Naive thymus-derived CD4-positive, alpha-beta T cell (primary cell): Measurements from ENCODE around the gene TMEM132C. TPM values are rescaled to one million over a fixed set of nuclear protein-coding genes. Genes with fewer than 3 reads are reported as not detected.

Experiments
- ATAC-seq: fragments of 150-1000 bp; cut with Tn5 transposase; 2 replicates; pipeline ENCODE4 v1.10.0; 2021; ENCODE audit warnings: mild to moderate bottlenecking, moderate library complexity
- CTCF ChIA-PET: fragments of 350-600 bp; sonication (Branson Sonifier 250); formaldehyde crosslinking; loops from one replicate; lab custom pipeline; 2021; ENCODE audit warnings: antibody characterized with exemption; lab: Charles Lee
- POLR2A ChIA-PET: fragments of 350-600 bp; sonication (Branson Sonifier 250); formaldehyde crosslinking; loops from one replicate; lab custom pipeline; 2021; ENCODE audit warnings: antibody characterized with exemption, inconsistent platforms; lab: Charles Lee
- DNase-seq, 9 donors: peaks; one replicate each; pipeline versions ENCODE4 v3.0.0 to v3.0.0-alpha.2; 2020 to 2022; ENCODE audit warnings: mixed read lengths in 1 of 9
- H3K27ac ChIP-seq: one replicate; pipeline ENCODE4 v1.7.0; 2013; ENCODE audit warnings: mild to moderate bottlenecking, low read depth, low read length, moderate library complexity
- H3K27me3 ChIP-seq, 2 donors: one replicate each; pipeline ENCODE4 v1.7.0; 2013; ENCODE audit warnings: low read length in 2 of 2, mild to moderate bottlenecking in 2 of 2, moderate library complexity in 2 of 2; ENCODE audit not compliant: control insufficient read depth in 2 of 2, insufficient read depth in 2 of 2
- H3K36me3 ChIP-seq, 3 experiments: 1 replicate in 2 of 3; 2 replicates in 1 of 3; pipeline ENCODE4 v1.7.0; 2013; ENCODE audit warnings: low read length in 3 of 3, mild to moderate bottlenecking in 3 of 3, moderate library complexity in 1 of 3; ENCODE audit not compliant: insufficient read depth in 3 of 3, control insufficient read depth in 2 of 3
- H3K4me1 ChIP-seq, 2 donors: one replicate each; pipeline ENCODE4 v1.7.0; 2013; ENCODE audit warnings: low read length in 2 of 2, mild to moderate bottlenecking in 2 of 2, moderate library complexity in 1 of 2; ENCODE audit not compliant: control insufficient read depth in 2 of 2, insufficient read depth in 2 of 2
- H3K4me3 ChIP-seq: 2 replicates; pipeline ENCODE4 v1.7.0; 2013; ENCODE audit warnings: mild to moderate bottlenecking, low read length
- H3K9me3 ChIP-seq, 3 experiments: 1 replicate in 2 of 3; 2 replicates in 1 of 3; pipeline ENCODE4 v1.7.0; 2013; ENCODE audit warnings: low read length in 3 of 3; ENCODE audit not compliant: control insufficient read depth in 2 of 3
- H3K27ac Mint-ChIP-seq, 9 donors: one replicate each; pipeline ENCODE4 v1.8.0; 2020 to 2022; ENCODE audit warnings: mixed read lengths in 9 of 9, mild to moderate bottlenecking in 8 of 9, moderate library complexity in 5 of 9, inconsistent platforms in 2 of 9
- H3K27me3 Mint-ChIP-seq, 5 donors: one replicate each; pipeline ENCODE4 v1.8.0; 2021 to 2022; ENCODE audit warnings: mixed read lengths in 5 of 5, mild to moderate bottlenecking in 1 of 5
- H3K36me3 Mint-ChIP-seq, 5 donors: one replicate each; pipeline ENCODE4 v1.8.0; 2020 to 2022; ENCODE audit warnings: mixed read lengths in 5 of 5, mild to moderate bottlenecking in 3 of 5, inconsistent platforms in 1 of 5
- H3K4me1 Mint-ChIP-seq, 7 donors: one replicate each; pipeline ENCODE4 v1.8.0; 2020 to 2022; ENCODE audit warnings: mixed read lengths in 7 of 7, mild to moderate bottlenecking in 3 of 7, inconsistent platforms in 1 of 7
- H3K4me3 Mint-ChIP-seq, 10 donors: one replicate each; pipeline ENCODE4 v1.8.0; 2020 to 2022; ENCODE audit warnings: mild to moderate bottlenecking in 10 of 10, mixed read lengths in 10 of 10, moderate library complexity in 6 of 10, inconsistent platforms in 2 of 10
- H3K9me3 Mint-ChIP-seq, 11 donors: one replicate each; pipeline ENCODE4 v1.8.0; 2020 to 2022; ENCODE audit warnings: mixed read lengths in 11 of 11, mild to moderate bottlenecking in 4 of 11, inconsistent platforms in 1 of 11, moderate library complexity in 1 of 11
- intact Hi-C, 2 donors: fragments of 100-400 bp; cut with micrococcal nuclease; formaldehyde crosslinking; loops; one replicate each; pipeline ENCODE4 v1.15.1; 2023
- polyA plus RNA-seq, 2 donors: library from polyadenylated mRNA; unstranded; fragments of 300-500 nt; fragmentation: Illumina TruSeq; gene quantifications; one replicate each; pipeline ENCODE4 v1.2.3, GENCODE V29; 2021
- total RNA-seq, 6 experiments: library from RNA in 5 of 6; stranded (reverse) in 5 of 6; gene quantifications; 1 replicate in 5 of 6; 2 replicates in 1 of 6; pipeline ENCODE4 v1.2.3 and lab custom pipeline; 2021 to 2026

The TMEM132C gene
- total and polyA plus RNA-seq, 7 experiments from 2014 or later, result not detected

GRCh38 chr12:128611736-128612135 lies 344.8 kb downstream of the TMEM132C start:
- no peaks in the 10 kb centered on the region for H3K4me1 ChIP-seq
- no peak overlapping the region for H3K4me3 ChIP-seq
- Mint-ChIP-seq H3K36me3 (no peaks in the 10 kb centered on the region), H3K4me3 (no peak overlapping the region), H3K9me3 (peaks cover 0 to 4% (median 0%) of the 10 kb centered on the region in 11 donors), H3K4me1 (no peaks in the 10 kb centered on the region), H3K27me3 (peaks cover 0 to 11% (median 3%) of the 10 kb centered on the region in 5 donors), H3K27ac (no peak overlapping the region)
- no peaks in the 10 kb centered on the region for H3K36me3 ChIP-seq
- no peaks in the 10 kb centered on the region for H3K27me3 ChIP-seq
- ATAC-seq (no peak), DNase-seq (no peak)
- no peak overlapping the region for H3K27ac ChIP-seq
- ChIA-PET CTCF (no interaction called here), POLR2A (no interaction called here)
- intact Hi-C loops, result no loop called here
- H3K9me3 ChIP-seq, result no peaks in the 10 kb centered on the region

GRCh38 chr12:128612150-128612850 lies 345.3 kb downstream of the TMEM132C start:
- Histone ChIP-seq H3K4me1 (no peaks in the 10 kb centered on the region), H3K4me3 (no peak overlapping the region), H3K36me3 (no peaks in the 10 kb centered on the region), H3K27ac (no peak overlapping the region), H3K9me3 (no peaks in the 10 kb centered on the region), H3K27me3 (no peaks in the 10 kb centered on the region)
- DNase-seq (no peak), ATAC-seq (no peak)
- Mint-ChIP-seq H3K4me3 (no peak overlapping the region), H3K27me3 (peaks cover 0 to 12% (median 3%) of the 10 kb centered on the region in 5 donors), H3K9me3 (peaks cover 0 to 4% (median 0%) of the 10 kb centered on the region in 11 donors), H3K4me1 (no peaks in the 10 kb centered on the region), H3K27ac (no peak overlapping the region), H3K36me3 (no peaks in the 10 kb centered on the region)
- ChIA-PET CTCF (no interaction called here), POLR2A (no interaction called here)
- intact Hi-C loops, result no loop called here

- POLR2A ChIA-PET, result no interaction called here
- Histone ChIP-seq H3K36me3 (no peaks in the 10 kb centered on the region), H3K4me1 (no peaks in the 10 kb centered on the region), H3K4me3 (no peak overlapping the region), H3K27ac (no peak overlapping the region), H3K9me3 (no peaks in the 10 kb centered on the region), H3K27me3 (no peaks in the 10 kb centered on the region)
- Mint-ChIP-seq H3K4me3 (no peak overlapping the region), H3K9me3 (peaks cover 0 to 6% (median 2%) of the 10 kb centered on the region in 11 donors), H3K4me1 (no peaks in the 10 kb centered on the region), H3K27ac (no peak overlapping the region), H3K36me3 (no peaks in the 10 kb centered on the region), H3K27me3 (peaks cover 0 to 20% (median 3%) of the 10 kb centered on the region in 5 donors)
- intact Hi-C loops, result no loop called here
- DNase-seq, result no peak
- no peak for ATAC-seq
- CTCF ChIA-PET, result no interaction called here
These were observed 347.0 kb downstream of the TMEM132C start for GRCh38 chr12:128613837-128614590.

GRCh38 chr12:128617304-128617833 lies 350.4 kb downstream of the TMEM132C start:
- DNase-seq (no peak), ATAC-seq (no peak)
- POLR2A ChIA-PET, result no interaction called here
- Histone ChIP-seq H3K9me3 (no peaks in the 10 kb centered on the region), H3K36me3 (no peaks in the 10 kb centered on the region), H3K4me3 (no peak overlapping the region), H3K27ac (no peak overlapping the region), H3K27me3 (no peaks in the 10 kb centered on the region), H3K4me1 (no peaks in the 10 kb centered on the region)
- Mint-ChIP-seq H3K27ac (no peak overlapping the region), H3K4me3 (no peak overlapping the region), H3K27me3 (peaks cover 0 to 16% (median 3%) of the 10 kb centered on the region in 5 donors), H3K36me3 (no peaks in the 10 kb centered on the region), H3K4me1 (no peaks in the 10 kb centered on the region), H3K9me3 (peaks cover 0 to 6% (median 3%) of the 10 kb centered on the region in 11 donors)
- CTCF ChIA-PET, result no interaction called here
- intact Hi-C loops, result no loop called here

GRCh38 chr12:128619263-128619662 lies 352.3 kb downstream of the TMEM132C start:
- intact Hi-C loops, result no loop called here
- no peak for ATAC-seq
- CTCF ChIA-PET, result no interaction called here

GRCh38 chr12:128621304-128621703 lies 354.3 kb downstream of the TMEM132C start:
- ChIA-PET POLR2A (no interaction called here), CTCF (no interaction called here)
- no peak overlapping the region for H3K27ac Mint-ChIP-seq
- Histone ChIP-seq H3K27ac (no peak overlapping the region), H3K4me3 (no peak overlapping the region), H3K36me3 (no peaks in the 10 kb centered on the region), H3K27me3 (no peaks in the 10 kb centered on the region), H3K9me3 (no peaks in the 10 kb centered on the region), H3K4me1 (no peaks in the 10 kb centered on the region)
- H3K9me3 Mint-ChIP-seq, result peaks cover 0 to 12% (median 3%) of the 10 kb centered on the region in 11 donors
- DNase-seq (no peak), ATAC-seq (no peak)
- H3K36me3 Mint-ChIP-seq, result no peaks in the 10 kb centered on the region
- peaks cover 0 to 11% (median 0%) of the 10 kb centered on the region in 5 donors for H3K27me3 Mint-ChIP-seq
- H3K4me3 Mint-ChIP-seq, result no peak overlapping the region
- intact Hi-C loops, result no loop called here
- H3K4me1 Mint-ChIP-seq, result no peaks in the 10 kb centered on the region

More at GRCh38 chr12:128619263-128619662, 352.3 kb downstream of the TMEM132C start:
- Mint-ChIP-seq H3K9me3 (peaks cover 0 to 9% (median 3%) of the 10 kb centered on the region in 11 donors), H3K27me3 (peaks cover 0 to 11% (median 0%) of the 10 kb centered on the region in 5 donors), H3K4me3 (no peak overlapping the region), H3K27ac (no peak overlapping the region), H3K36me3 (no peaks in the 10 kb centered on the region), H3K4me1 (no peaks in the 10 kb centered on the region)
- no peaks in the 10 kb centered on the region for H3K4me1 ChIP-seq
- no peak overlapping the region for H3K27ac ChIP-seq
- H3K4me3 ChIP-seq, result no peak overlapping the region
- DNase-seq, result no peak
- H3K36me3 ChIP-seq, result no peaks in the 10 kb centered on the region
- POLR2A ChIA-PET, result no interaction called here
- no peaks in the 10 kb centered on the region for H3K9me3 ChIP-seq
- no peaks in the 10 kb centered on the region for H3K27me3 ChIP-seq
